ENCODE results near the gene ORC3. TPM values are rescaled to one million over a fixed set of nuclear protein-coding genes. Genes with fewer than 3 reads are reported as not detected.
"Not testable (repeated sequence)": the region's sequence is repeated elsewhere in the genome, so short reads cannot be mapped to it uniquely, and the experiment has no call there.

ORC3 gene
- polyA plus RNA-seq, 1 donor = 27.0 TPM

DNA sequence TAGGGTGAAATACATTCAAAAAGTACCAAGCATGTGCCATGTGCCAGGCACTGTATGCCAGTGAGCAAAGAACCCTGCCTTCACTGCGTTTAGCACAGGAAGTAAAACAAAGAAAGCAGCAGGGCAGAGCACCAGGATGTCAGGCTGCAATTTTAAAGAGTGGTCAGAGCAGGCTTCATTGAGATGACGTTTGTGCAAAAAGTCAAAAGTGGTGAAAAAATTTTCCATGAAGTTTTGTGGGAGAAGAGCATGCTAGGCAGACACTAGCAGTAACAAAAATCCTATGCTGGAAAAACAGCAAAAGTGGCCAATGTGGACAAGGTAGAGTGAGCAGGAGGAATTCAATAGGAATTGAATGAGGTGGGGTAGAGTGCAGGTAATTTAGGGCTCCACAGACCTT lies 80.8 kb downstream of the ORC3 start:
- no peak for DNase-seq
- no peak overlapping the region for H3K4me3 ChIP-seq (ENCODE audit: low read length)
- H3K27ac ChIP-seq (ENCODE audit: low read length) = peak overlapping the region; percentile 86
- no peaks in the 10 kb centered on the region for H3K27me3 ChIP-seq (ENCODE audit: control insufficient read depth, insufficient read depth, low read length)
- H3K4me1 ChIP-seq (ENCODE audit: control insufficient read depth, insufficient read depth, low read length) = peaks cover 25% of the 10 kb centered on the region
- peaks cover 26% of the 10 kb centered on the region for H3K36me3 ChIP-seq (ENCODE audit: control insufficient read depth, insufficient read depth, low read length)
- 66% methylated on average over 2 of the region's 2 CpGs for WGBS (ENCODE audit: insufficient coverage, low lambda C conversion rate)
- H3K9me3 ChIP-seq (ENCODE audit: control insufficient read depth, low read depth, low read length) = no peaks in the 10 kb centered on the region

DNA sequence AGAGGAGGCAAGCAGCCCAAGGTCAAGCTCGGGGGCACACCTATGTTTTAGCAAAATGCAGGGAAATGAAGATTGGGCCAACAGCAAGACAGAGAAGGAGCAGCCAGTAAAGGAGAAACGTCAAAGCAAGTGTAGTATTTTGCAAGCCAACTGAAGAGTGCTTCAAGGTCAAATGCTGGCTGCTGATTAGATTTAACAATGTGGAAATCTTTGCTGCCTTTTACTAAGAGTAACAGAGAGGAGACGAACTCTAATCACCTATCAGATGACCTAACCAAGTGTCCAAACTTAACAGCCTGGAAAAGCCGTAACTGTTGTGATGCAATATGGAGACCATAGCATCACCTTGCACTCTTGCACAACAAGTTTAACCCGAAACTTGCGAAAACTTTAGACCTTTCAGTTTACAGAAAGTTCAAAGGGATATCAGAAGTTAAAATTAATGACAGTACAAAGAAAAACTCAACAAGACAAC lies 81.7 kb downstream of the ORC3 start:
- Histone ChIP-seq H3K27ac (ENCODE audit: low read length) (peak overlapping the region; percentile 90), H3K4me3 (ENCODE audit: low read length) (no peak overlapping the region), H3K9me3 (ENCODE audit: control insufficient read depth, low read depth, low read length) (no peaks in the 10 kb centered on the region), H3K36me3 (ENCODE audit: control insufficient read depth, insufficient read depth, low read length) (peaks cover 27% of the 10 kb centered on the region), H3K27me3 (ENCODE audit: control insufficient read depth, insufficient read depth, low read length) (no peaks in the 10 kb centered on the region), H3K4me1 (ENCODE audit: control insufficient read depth, insufficient read depth, low read length) (peaks cover 25% of the 10 kb centered on the region)
- DNase-seq = peak; percentile 84 to 93
- 46% methylated on average over 2 of the region's 6 CpGs for WGBS (ENCODE audit: insufficient coverage, low lambda C conversion rate)

DNA sequence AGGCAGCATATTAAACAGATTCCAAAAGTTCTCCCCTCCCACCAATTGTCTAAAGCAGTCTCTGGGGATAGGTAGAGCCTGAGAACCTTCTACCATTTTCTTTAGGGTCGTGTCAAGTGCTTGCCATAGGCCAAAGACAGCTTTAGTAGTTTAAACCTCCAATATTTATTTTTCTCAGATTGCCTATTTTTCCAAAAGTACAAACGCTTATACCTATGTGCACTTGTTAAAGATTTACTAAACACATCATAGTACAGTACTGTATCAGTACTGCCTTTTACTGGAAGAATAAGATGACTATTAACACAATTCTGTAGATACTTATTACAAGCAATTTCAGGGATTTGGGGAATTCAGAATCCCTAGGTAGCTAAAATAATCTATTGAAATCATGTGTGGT lies 82.7 kb downstream of the ORC3 start:
- no peak overlapping the region for H3K4me3 ChIP-seq (ENCODE audit: low read length)
- no CpG with 5 or more reads among the region's 2 CpGs for WGBS (ENCODE audit: insufficient coverage, low lambda C conversion rate)
- H3K36me3 ChIP-seq (ENCODE audit: control insufficient read depth, insufficient read depth, low read length) = peaks cover 31% of the 10 kb centered on the region
- H3K9me3 ChIP-seq (ENCODE audit: control insufficient read depth, low read depth, low read length) = no peaks in the 10 kb centered on the region
- H3K27ac ChIP-seq (ENCODE audit: low read length) = peak overlapping the region; percentile 90
- no peaks in the 10 kb centered on the region for H3K27me3 ChIP-seq (ENCODE audit: control insufficient read depth, insufficient read depth, low read length)
- H3K4me1 ChIP-seq (ENCODE audit: control insufficient read depth, insufficient read depth, low read length) = peaks cover 25% of the 10 kb centered on the region
- DNase-seq = no peak

DNA sequence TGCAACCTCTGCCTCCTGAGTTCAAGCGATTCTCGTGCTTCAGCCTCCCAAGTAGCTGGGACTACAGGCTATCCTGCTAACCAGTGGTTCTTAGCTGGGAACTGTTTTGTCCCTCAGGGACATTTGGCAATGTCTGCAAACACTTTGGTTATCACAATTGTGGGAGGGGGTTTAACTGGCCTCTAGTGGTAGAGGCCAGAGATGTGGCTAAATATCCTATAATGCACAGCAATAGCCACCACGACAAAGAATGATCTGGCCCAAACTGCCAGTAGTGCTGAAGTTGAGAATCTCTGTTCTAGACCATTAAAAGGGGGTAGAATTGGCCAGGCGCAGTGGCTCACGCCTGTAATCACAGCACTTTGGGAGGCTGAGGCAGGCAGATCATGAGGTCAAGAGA lies 83.3 kb downstream of the ORC3 start:
- no CpG with 5 or more reads among the region's 5 CpGs for WGBS (ENCODE audit: insufficient coverage, low lambda C conversion rate)
- Histone ChIP-seq H3K9me3 (ENCODE audit: control insufficient read depth, low read depth, low read length) (no peaks in the 10 kb centered on the region), H3K4me1 (ENCODE audit: control insufficient read depth, insufficient read depth, low read length) (peaks cover 25% of the 10 kb centered on the region), H3K36me3 (ENCODE audit: control insufficient read depth, insufficient read depth, low read length) (peaks cover 33% of the 10 kb centered on the region), H3K4me3 (ENCODE audit: low read length) (no peak overlapping the region), H3K27me3 (ENCODE audit: control insufficient read depth, insufficient read depth, low read length) (no peaks in the 10 kb centered on the region), H3K27ac (ENCODE audit: low read length) (peak overlapping the region; percentile 90)
- no peak for DNase-seq

DNA sequence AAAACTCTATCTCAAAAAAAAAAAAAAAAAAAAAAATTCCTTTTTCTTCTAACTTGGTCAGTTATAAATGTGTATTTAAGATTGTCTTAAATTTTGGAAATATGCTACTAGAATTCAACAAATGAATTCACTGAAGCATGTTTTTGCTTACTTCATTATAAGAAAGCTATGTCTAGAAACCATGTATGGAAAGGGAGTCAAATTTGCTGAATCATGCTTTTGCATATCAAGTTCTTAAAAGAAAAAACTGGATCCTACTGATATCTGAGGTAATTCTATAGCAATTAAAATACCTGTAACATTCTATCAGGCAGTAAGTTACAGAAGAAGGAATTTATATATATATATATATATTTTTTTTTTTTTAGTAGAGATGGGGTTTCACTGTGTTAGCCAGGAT lies 84.4 kb downstream of the ORC3 start:
- H3K27me3 ChIP-seq (ENCODE audit: control insufficient read depth, insufficient read depth, low read length) = no peaks in the 10 kb centered on the region
- peaks cover 38% of the 10 kb centered on the region for H3K36me3 ChIP-seq (ENCODE audit: control insufficient read depth, insufficient read depth, low read length)
- no peak overlapping the region for H3K4me3 ChIP-seq (ENCODE audit: low read length)
- peaks cover 25% of the 10 kb centered on the region for H3K4me1 ChIP-seq (ENCODE audit: control insufficient read depth, insufficient read depth, low read length)
- no peak overlapping the region for H3K27ac ChIP-seq (ENCODE audit: low read length)
- DNase-seq = no peak
- no peaks in the 10 kb centered on the region for H3K9me3 ChIP-seq (ENCODE audit: control insufficient read depth, low read depth, low read length)

DNA sequence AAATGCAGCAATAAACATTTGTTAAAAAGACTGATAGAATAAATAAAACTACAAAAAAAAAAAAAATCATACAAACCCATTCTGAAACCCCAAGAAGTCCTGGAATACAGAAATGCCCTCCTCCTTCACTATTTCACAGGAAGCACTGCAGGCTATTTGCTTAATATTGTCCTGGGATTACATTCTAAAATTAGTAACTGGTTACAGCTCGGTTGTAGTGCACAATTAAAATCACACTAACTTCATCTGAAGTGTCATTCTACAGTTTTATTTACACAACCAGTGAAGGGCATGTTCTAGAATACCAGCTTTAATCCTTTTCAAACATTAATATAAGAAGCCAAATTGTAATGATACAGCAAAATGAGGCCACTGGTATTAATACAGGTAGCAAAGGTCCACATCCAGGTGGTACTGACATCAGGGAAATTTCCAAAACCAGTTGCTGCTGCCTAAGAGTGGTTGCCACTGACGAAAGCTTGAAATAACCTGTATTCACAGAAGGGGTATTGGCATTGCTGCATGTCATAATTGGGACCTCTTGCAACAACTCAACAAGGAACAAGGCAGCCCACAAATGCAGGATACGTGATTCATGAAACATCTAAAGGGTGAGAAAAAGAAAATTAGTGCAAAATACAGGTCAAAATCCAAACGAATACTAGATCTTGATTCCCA lies 85.2 kb downstream of the ORC3 start:
- peaks cover 40% of the 10 kb centered on the region for H3K36me3 ChIP-seq (ENCODE audit: control insufficient read depth, insufficient read depth, low read length)
- peaks cover 25% of the 10 kb centered on the region for H3K4me1 ChIP-seq (ENCODE audit: control insufficient read depth, insufficient read depth, low read length)
- WGBS (ENCODE audit: insufficient coverage, low lambda C conversion rate) = 100% methylated on average over 1 of the region's 4 CpGs
- H3K4me3 ChIP-seq (ENCODE audit: low read length) = no peak overlapping the region
- no peaks in the 10 kb centered on the region for H3K9me3 ChIP-seq (ENCODE audit: control insufficient read depth, low read depth, low read length)
- H3K27me3 ChIP-seq (ENCODE audit: control insufficient read depth, insufficient read depth, low read length) = no peaks in the 10 kb centered on the region
- DNase-seq = no peak
- H3K27ac ChIP-seq (ENCODE audit: low read length) = peak overlapping the region; percentile 18

DNA sequence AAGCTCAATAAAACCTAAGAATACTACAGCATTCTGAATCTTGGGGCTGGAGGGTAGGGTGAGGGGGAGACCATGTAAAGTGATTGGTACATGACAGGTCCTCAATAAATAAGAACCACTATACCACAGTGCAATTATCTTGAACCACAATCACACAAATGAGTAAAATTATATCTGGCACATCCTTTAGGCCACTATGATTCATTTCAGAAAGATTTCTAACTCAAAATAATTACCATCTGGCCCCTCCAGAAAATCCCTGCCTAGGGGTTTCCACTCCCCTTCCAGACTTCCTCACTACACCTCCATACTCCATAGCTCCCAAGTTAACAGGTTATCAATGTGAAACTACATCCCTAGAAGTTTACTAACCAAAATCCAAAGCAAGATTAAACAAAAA lies 92.4 kb downstream of the ORC3 start:
- Histone ChIP-seq H3K27me3 (ENCODE audit: control insufficient read depth, insufficient read depth, low read length) (no peaks in the 10 kb centered on the region), H3K4me1 (ENCODE audit: control insufficient read depth, insufficient read depth, low read length) (peaks cover 15% of the 10 kb centered on the region), H3K9me3 (ENCODE audit: control insufficient read depth, low read depth, low read length) (no peaks in the 10 kb centered on the region), H3K36me3 (ENCODE audit: control insufficient read depth, insufficient read depth, low read length) (peaks cover 27% of the 10 kb centered on the region), H3K4me3 (ENCODE audit: low read length) (no peak overlapping the region), H3K27ac (ENCODE audit: low read length) (no peak overlapping the region)
- DNase-seq = no peak

DNA sequence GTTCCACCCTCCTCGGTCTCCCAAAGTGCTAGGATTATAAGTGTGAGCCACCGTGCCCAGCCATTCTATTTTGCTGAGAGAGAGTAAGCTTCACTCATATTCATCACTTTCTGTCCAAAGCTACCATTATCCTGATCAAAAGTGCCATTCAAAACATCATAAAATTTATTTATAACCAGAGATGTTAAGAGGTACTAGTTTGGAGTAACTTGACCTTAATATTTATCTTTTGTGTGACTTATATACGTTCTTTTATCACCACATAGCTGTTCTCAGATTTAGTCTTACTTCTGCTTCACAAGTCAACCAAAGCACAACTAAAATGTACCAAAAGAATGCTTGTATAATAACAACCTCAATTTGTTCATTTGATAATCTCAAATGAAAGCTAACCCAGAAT lies 94.0 kb downstream of the ORC3 start:
- 63% methylated on average over 1 of the region's 3 CpGs for WGBS (ENCODE audit: insufficient coverage, low lambda C conversion rate)
- Histone ChIP-seq H3K36me3 (ENCODE audit: control insufficient read depth, insufficient read depth, low read length) (peaks cover 24% of the 10 kb centered on the region), H3K4me1 (ENCODE audit: control insufficient read depth, insufficient read depth, low read length) (peaks cover 15% of the 10 kb centered on the region), H3K4me3 (ENCODE audit: low read length) (no peak overlapping the region), H3K27ac (ENCODE audit: low read length) (peak overlapping the region; percentile 66), H3K9me3 (ENCODE audit: control insufficient read depth, low read depth, low read length) (no peaks in the 10 kb centered on the region), H3K27me3 (ENCODE audit: control insufficient read depth, insufficient read depth, low read length) (no peaks in the 10 kb centered on the region)
- DNase-seq = no peak

DNA sequence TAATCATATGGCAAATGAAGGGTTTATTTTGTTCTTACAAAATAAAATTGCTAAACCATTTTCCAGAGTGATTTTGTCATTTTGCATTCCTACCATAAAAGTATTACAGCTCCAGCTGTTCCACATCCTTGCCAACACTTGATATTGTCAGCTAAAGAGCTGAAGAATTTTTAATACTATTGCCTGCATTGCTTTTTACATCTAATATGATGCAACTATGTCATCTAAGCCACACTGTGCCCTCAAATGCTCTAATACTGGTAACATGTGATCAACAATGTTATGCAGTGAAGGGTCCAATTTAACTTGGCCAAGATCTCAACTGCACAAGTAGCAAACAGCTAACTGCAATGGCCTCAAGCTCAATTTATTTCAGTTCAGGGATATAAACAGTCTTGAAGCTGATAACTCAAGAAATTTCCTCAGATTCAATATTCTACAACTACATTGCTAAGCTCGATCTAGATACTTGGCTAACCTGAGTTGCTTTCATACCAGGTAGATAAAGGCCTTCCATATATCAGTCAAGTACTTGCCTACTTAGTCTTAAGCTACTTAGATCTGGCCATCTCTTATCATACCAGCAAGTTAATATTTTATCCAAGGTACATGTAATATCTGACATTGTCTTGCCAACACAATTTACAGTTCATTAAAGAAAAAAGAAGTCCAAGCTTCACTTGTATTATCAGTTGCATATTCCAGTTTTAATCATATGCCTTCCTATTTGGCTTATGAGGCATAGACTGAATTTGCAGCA lies 95.1 kb downstream of the ORC3 start:
- peaks cover 15% of the 10 kb centered on the region for H3K4me1 ChIP-seq (ENCODE audit: control insufficient read depth, insufficient read depth, low read length)
- H3K27me3 ChIP-seq (ENCODE audit: control insufficient read depth, insufficient read depth, low read length) = no peaks in the 10 kb centered on the region
- H3K36me3 ChIP-seq (ENCODE audit: control insufficient read depth, insufficient read depth, low read length) = peaks cover 17% of the 10 kb centered on the region
- H3K4me3 ChIP-seq (ENCODE audit: low read length) = no peak overlapping the region
- DNase-seq = peak in 1 of 2 donors; percentile 82
- H3K9me3 ChIP-seq (ENCODE audit: control insufficient read depth, low read depth, low read length) = no peaks in the 10 kb centered on the region
- peak overlapping the region; percentile 66 for H3K27ac ChIP-seq (ENCODE audit: low read length)
- WGBS (ENCODE audit: insufficient coverage, low lambda C conversion rate) = 60% methylated on average over 1 of the region's 1 CpG

DNA sequence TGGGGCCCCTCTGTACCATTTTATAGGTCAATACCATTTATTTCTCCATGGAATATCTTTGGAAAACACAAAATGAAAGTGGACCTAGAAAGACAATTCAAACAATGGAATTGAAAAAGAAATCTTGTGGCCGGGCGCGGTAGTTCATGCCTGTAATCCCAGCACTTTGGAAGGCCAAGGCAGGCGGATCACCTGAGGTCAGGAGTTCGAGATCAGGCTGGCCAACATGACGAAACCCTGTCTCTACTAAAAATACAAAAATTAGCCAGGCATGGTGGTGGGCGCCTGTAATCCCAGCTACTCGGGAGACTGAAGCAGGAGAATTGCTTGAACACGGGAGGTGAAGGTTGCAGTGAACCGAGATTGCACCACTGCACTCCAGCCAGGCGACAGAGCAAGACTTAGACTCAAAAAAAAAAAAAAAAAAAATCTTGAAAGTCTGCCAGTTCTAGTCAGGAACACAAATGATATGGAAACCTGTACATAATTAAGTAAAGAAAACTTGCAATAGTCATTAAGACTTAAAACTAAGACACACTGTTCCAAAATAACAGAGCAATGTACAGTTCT lies 96.8 kb downstream of the ORC3 start:
- not testable (repeated sequence) for H3K4me3 ChIP-seq (ENCODE audit: low read length); DNase-seq; H3K27me3 ChIP-seq (ENCODE audit: control insufficient read depth, insufficient read depth, low read length); H3K36me3 ChIP-seq (ENCODE audit: control insufficient read depth, insufficient read depth, low read length); H3K9me3 ChIP-seq (ENCODE audit: control insufficient read depth, low read depth, low read length); H3K27ac ChIP-seq (ENCODE audit: low read length)
- 60% methylated on average over 4 of the region's 11 CpGs for WGBS (ENCODE audit: insufficient coverage, low lambda C conversion rate)
- H3K4me1 ChIP-seq (ENCODE audit: control insufficient read depth, insufficient read depth, low read length) = peaks cover 13% of the 10 kb centered on the region

Measured in large intestine (tissue), 3 donors.